OCI-M2 (cell line): ENCODE results near the gene SYCN.

ENCODE experiments used
- DNase-seq: peaks from one replicate; lab custom pipeline; 2025; ENCODE audit not compliant: unreplicated experiment; lab: John Stamatoyannopoulos, UW

SYCN gene

GRCh38 chr19:39156326-39157230 lies 47.5 kb downstream of the SYCN start:
- DNase-seq: no peak

- no peak for DNase-seq
These were observed 48.3 kb downstream of the SYCN start for GRCh38 chr19:39155741-39156140.

- no peak for DNase-seq
These were observed 48.9 kb downstream of the SYCN start for GRCh38 chr19:39155114-39155700.

- DNase-seq: no peak
These were observed 49.4 kb downstream of the SYCN start for GRCh38 chr19:39154629-39155100.

GRCh38 chr19:39154100-39154628 lies 49.9 kb downstream of the SYCN start:
- DNase-seq: no peak
